Osteoblast (primary cell): ENCODE measurements around the gene PRX. TPM values are rescaled to one million over a fixed set of nuclear protein-coding genes. Genes with fewer than 3 reads are reported as not detected.
A peak's percentile ranks its signal among the peaks of the same experiment; 100 is the strongest.

Experiments
- DNase-seq: peaks from one replicate; pipeline ENCODE4 v3.0.0; 2011; ENCODE audit warnings: low spot score, mixed read lengths; ENCODE audit not compliant: insufficient read length; ENCODE audit errors: missing footprints
- H2AFZ ChIP-seq: 2 replicates; pipeline ENCODE4 v1.6.0; 2011; ENCODE audit warnings: mild to moderate bottlenecking, low read length
- H3K27ac ChIP-seq: 2 replicates; pipeline ENCODE4 v1.5.1; 2011; ENCODE audit warnings: mild to moderate bottlenecking, low read depth, low read length, moderate library complexity
- H3K27me3 ChIP-seq: 2 replicates; pipeline ENCODE4 v1.6.0; 2012; ENCODE audit warnings: mild to moderate bottlenecking, control low read depth, inconsistent platforms, low read length, moderate library complexity; ENCODE audit not compliant: insufficient read depth
- H3K36me3 ChIP-seq: 2 replicates; pipeline ENCODE4 v1.5.1; 2011; ENCODE audit warnings: mild to moderate bottlenecking, low read length, control low read depth, moderate library complexity; ENCODE audit not compliant: insufficient read depth
- H3K4me1 ChIP-seq: 2 replicates; pipeline ENCODE4 v1.5.1; 2011; ENCODE audit warnings: mild to moderate bottlenecking, low read length, control low read depth, moderate library complexity; ENCODE audit not compliant: insufficient read depth
- H3K4me2 ChIP-seq: 2 replicates; pipeline ENCODE4 v1.6.0; 2011; ENCODE audit warnings: mild to moderate bottlenecking, low read length; ENCODE audit not compliant: insufficient read depth
- H3K4me3 ChIP-seq: fragments of 200-600 bp; sonication (generic); 3 replicates; pipeline ENCODE4 v1.5.1; 2012; ENCODE audit warnings: mild to moderate bottlenecking, low read length, inconsistent platforms; ENCODE audit not compliant: insufficient read depth
- H3K79me2 ChIP-seq: 2 replicates; pipeline ENCODE4 v1.6.0; 2012; ENCODE audit warnings: mild to moderate bottlenecking, low read length, control low read depth, inconsistent platforms; ENCODE audit not compliant: insufficient read depth
- H3K9me3 ChIP-seq: 2 replicates; pipeline ENCODE4 v1.5.1; 2011; ENCODE audit warnings: low read depth, low read length, control low read depth
- H4K20me1 ChIP-seq: 2 replicates; pipeline ENCODE4 v1.6.0; 2012; ENCODE audit warnings: mild to moderate bottlenecking, low read length, control low read depth; ENCODE audit not compliant: insufficient read depth
- total RNA-seq: library from RNA; depleted of rRNA; stranded (reverse); fragments of >200 nt; gene quantifications from 2 replicates; pipeline ENCODE4 v1.2.3, GENCODE V29; 2012
- TF ChIP-seq, protein P1 (sequence below): IDR thresholded peaks from 2 replicates; pipeline ENCODE4 v1.5.1; 2011; ENCODE audit warnings: mild to moderate bottlenecking, low read depth, low read length, moderate library complexity; ENCODE audit errors: extremely low read depth

PRX gene, protein sequence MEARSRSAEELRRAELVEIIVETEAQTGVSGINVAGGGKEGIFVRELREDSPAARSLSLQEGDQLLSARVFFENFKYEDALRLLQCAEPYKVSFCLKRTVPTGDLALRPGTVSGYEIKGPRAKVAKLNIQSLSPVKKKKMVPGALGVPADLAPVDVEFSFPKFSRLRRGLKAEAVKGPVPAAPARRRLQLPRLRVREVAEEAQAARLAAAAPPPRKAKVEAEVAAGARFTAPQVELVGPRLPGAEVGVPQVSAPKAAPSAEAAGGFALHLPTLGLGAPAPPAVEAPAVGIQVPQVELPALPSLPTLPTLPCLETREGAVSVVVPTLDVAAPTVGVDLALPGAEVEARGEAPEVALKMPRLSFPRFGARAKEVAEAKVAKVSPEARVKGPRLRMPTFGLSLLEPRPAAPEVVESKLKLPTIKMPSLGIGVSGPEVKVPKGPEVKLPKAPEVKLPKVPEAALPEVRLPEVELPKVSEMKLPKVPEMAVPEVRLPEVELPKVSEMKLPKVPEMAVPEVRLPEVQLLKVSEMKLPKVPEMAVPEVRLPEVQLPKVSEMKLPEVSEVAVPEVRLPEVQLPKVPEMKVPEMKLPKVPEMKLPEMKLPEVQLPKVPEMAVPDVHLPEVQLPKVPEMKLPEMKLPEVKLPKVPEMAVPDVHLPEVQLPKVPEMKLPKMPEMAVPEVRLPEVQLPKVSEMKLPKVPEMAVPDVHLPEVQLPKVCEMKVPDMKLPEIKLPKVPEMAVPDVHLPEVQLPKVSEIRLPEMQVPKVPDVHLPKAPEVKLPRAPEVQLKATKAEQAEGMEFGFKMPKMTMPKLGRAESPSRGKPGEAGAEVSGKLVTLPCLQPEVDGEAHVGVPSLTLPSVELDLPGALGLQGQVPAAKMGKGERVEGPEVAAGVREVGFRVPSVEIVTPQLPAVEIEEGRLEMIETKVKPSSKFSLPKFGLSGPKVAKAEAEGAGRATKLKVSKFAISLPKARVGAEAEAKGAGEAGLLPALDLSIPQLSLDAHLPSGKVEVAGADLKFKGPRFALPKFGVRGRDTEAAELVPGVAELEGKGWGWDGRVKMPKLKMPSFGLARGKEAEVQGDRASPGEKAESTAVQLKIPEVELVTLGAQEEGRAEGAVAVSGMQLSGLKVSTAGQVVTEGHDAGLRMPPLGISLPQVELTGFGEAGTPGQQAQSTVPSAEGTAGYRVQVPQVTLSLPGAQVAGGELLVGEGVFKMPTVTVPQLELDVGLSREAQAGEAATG (N-terminal part only)
- 2.7 and 3.3 TPM in 2 replicates for total RNA-seq

DNA sequence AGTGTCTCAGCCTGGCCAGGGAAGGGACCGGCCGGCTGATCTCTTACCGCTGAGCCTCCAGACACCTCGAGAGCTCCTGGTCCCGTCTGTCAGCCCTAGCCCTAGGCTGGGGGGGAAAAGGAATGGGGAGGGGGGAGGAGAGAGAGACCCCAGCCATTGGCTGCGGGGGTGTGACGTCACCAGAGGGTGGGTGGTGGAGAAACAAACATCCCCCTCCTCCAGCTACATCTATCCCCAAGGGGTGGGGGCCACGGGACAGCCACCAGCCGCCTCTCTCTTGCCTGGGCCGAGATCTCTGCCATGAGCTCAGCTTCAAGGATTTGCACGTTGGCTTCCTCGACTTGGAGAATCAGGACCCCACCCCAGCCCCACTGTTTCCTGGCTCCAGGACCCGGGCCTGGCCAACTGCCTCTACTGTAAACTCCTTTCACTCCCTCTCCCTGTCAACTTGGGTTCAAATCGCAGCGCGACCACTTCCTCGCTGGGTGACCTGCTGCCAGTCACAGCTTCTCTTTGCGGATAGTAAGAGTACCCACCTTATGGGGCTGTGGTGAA lies at the start of gene PRX:
Gene PRX (minus strand): TSS at position 88 of the 555 bp plus-strand sequence. CDS start 5,446 bp downstream, outside the sequence.
- peaks cover 7% of the 10 kb centered on the region for H3K4me1 ChIP-seq
- H4K20me1 ChIP-seq, result no peaks in the 10 kb centered on the region
- H2AFZ ChIP-seq, result no peak within 1 kb of the TSS
- TF ChIP-seq, protein P1, sequence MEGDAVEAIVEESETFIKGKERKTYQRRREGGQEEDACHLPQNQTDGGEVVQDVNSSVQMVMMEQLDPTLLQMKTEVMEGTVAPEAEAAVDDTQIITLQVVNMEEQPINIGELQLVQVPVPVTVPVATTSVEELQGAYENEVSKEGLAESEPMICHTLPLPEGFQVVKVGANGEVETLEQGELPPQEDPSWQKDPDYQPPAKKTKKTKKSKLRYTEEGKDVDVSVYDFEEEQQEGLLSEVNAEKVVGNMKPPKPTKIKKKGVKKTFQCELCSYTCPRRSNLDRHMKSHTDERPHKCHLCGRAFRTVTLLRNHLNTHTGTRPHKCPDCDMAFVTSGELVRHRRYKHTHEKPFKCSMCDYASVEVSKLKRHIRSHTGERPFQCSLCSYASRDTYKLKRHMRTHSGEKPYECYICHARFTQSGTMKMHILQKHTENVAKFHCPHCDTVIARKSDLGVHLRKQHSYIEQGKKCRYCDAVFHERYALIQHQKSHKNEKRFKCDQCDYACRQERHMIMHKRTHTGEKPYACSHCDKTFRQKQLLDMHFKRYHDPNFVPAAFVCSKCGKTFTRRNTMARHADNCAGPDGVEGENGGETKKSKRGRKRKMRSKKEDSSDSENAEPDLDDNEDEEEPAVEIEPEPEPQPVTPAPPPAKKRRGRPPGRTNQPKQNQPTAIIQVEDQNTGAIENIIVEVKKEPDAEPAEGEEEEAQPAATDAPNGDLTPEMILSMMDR, result no peak
- H3K27me3 ChIP-seq, result no peaks in the 10 kb centered on the region
- H3K9me3 ChIP-seq, result no peaks in the 10 kb centered on the region
- no peaks in the 10 kb centered on the region for H3K79me2 ChIP-seq
- no peaks in the 10 kb centered on the region for H3K36me3 ChIP-seq
- peak; percentile 67 for DNase-seq
- no peak within 1 kb of the TSS for H3K4me2 ChIP-seq
- H3K27ac ChIP-seq, result no peak within 1 kb of the TSS
- H3K4me3 ChIP-seq, result no peak within 1 kb of the TSS

DNA sequence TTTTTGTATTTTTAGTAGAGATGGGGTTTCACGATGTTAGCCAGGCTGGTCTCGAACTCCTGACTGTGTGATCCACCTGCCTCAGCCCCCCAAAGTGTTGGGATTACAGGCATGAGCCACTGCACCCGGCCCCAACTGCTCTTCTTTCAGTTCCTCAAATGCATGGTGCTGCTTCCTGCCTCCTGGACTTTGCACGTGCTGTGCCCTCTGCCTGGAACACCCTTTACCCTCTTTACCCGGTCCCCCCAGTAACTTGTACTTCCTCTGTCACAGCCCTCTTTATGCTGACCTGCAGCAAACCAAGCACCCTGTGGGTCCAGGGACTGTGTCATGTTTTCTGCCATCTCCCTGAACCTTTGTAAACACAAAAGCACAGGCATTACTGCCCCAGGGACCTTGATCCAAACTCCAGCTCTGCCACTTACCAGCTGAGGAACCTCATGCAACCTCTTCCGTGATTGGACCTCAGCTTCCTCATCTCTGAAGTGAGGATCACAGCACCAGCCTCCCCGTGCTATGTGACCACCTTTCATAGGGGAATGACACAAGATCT lies 48.6 kb upstream of the PRX start:
- Histone ChIP-seq H2AFZ (no peak overlapping the region), H3K27ac (no peak overlapping the region), H3K79me2 (peaks cover 2% of the 10 kb centered on the region), H3K27me3 (peaks cover 5% of the 10 kb centered on the region), H4K20me1 (no peaks in the 10 kb centered on the region), H3K4me1 (peaks cover 22% of the 10 kb centered on the region), H3K4me2 (no peak overlapping the region), H3K4me3 (no peak overlapping the region), H3K36me3 (no peaks in the 10 kb centered on the region), H3K9me3 (no peaks in the 10 kb centered on the region)
- peak; percentile 53 for DNase-seq
- TF ChIP-seq, protein P1, result no peak

DNA sequence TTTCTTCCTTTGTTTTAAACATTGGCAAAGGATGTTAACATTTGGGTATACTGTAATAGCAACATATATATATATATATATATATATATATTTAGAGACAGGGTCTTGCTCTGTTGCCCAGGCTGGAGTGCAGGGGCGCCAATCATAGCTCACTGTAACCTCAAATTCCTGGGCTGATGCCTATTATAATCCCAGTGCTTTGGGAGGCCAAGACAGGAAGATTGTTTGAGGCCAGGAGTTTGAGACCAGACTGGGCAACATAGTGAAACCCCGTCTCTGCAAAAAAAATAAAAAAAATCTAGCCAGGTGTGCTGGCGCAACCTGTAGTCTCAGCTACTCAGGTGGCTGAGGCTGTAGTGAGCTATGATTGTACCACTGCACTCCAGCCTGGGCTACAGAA lies 47.0 kb upstream of the PRX start:
- no peak for DNase-seq
- H3K4me2 ChIP-seq, result no peak overlapping the region

More for the DNA sequence above, 47.0 kb upstream of the PRX start:
- Histone ChIP-seq H3K36me3 (no peaks in the 10 kb centered on the region), H4K20me1 (no peaks in the 10 kb centered on the region), H3K9me3 (no peaks in the 10 kb centered on the region), H3K4me1 (peaks cover 13% of the 10 kb centered on the region), H3K79me2 (peaks cover 2% of the 10 kb centered on the region), H2AFZ (no peak overlapping the region), H3K27ac (no peak overlapping the region), H3K27me3 (no peaks in the 10 kb centered on the region), H3K4me3 (no peak overlapping the region)
- TF ChIP-seq, protein P1, result no peak
